Aorta (tissue), 5 donors: Measurements from ENCODE around the gene RHBDL1. TPM values are rescaled to one million over a fixed set of nuclear protein-coding genes. Genes with fewer than 3 reads are reported as not detected.

ENCODE experiments used
- ATAC-seq: fragments of 200-7000 bp; cut with Tn5 transposase; one replicate; pipeline ENCODE4 v1.9.1; 2022; ENCODE audit warnings: moderate library complexity; ENCODE audit not compliant: low FRiP score
- DNase-seq, 2 donors: peaks; one replicate each; pipeline ENCODE4 v3.0.0-alpha.2; 2020
- H3K27ac ChIP-seq, 2 donors: one replicate each; pipeline ENCODE4 v1.5.1; 2013; ENCODE audit warnings: low read length in 2 of 2, mild to moderate bottlenecking in 2 of 2, moderate library complexity in 2 of 2, control low read depth in 1 of 2, inconsistent platforms in 1 of 2, low read depth in 1 of 2
- H3K27me3 ChIP-seq, 2 donors: one replicate each; pipeline ENCODE4 v1.6.1; 2013; ENCODE audit warnings: control low read depth in 1 of 2, low read length in 1 of 2, mild to moderate bottlenecking in 1 of 2, moderate library complexity in 1 of 2; ENCODE audit not compliant: insufficient read depth in 2 of 2, control insufficient read depth in 1 of 2
- H3K36me3 ChIP-seq, 2 donors: one replicate each; pipeline ENCODE4 v1.6.1; 2013; ENCODE audit warnings: control low read depth in 1 of 2, low read length in 1 of 2, mild to moderate bottlenecking in 1 of 2; ENCODE audit not compliant: insufficient read depth in 2 of 2, control insufficient read depth in 1 of 2
- H3K4me1 ChIP-seq, 2 donors: one replicate each; pipeline ENCODE4 v1.6.1; 2013; ENCODE audit warnings: low read length in 2 of 2, control low read depth in 1 of 2, mild to moderate bottlenecking in 1 of 2, moderate library complexity in 1 of 2; ENCODE audit not compliant: insufficient read depth in 2 of 2, control insufficient read depth in 1 of 2
- H3K4me3 ChIP-seq, 2 donors: one replicate each; pipeline ENCODE4 v1.5.1; 2013; ENCODE audit warnings: low read length in 2 of 2, control low read depth in 1 of 2, mild to moderate bottlenecking in 1 of 2
- H3K9me3 ChIP-seq: one replicate; pipeline ENCODE4 v1.6.1; 2013; ENCODE audit warnings: mild to moderate bottlenecking, low read length; ENCODE audit not compliant: control insufficient read depth
- WGBS, 2 donors: extraction: QIAGEN DNeasy Blood & Tissue Kit; methylation state at CpG; one replicate each; pipeline ENCODE4 v1.1.7; 2013; 5-methylcytosine and 5-hydroxymethylcytosine counted together
- intact Hi-C, 2 donors: fragments of 100-400 bp; cut with DNase I; formaldehyde crosslinking; loops; one replicate each; pipeline versions ENCODE4 v1.14.2 to v1.15.0; 2022
- polyA plus RNA-seq, 2 donors: library from polyadenylated mRNA; stranded (reverse); fragments of 200-250 nt; gene quantifications; one replicate each; pipeline ENCODE4 v1.2.3, GENCODE V29; 2013
- total RNA-seq, 2 donors: library from RNA; stranded (reverse); fragmentation: NEBNext Ultra II Directional; extraction: Animal tissue kit (Norgen Biotek cat#: 25700); gene quantifications; one replicate each; pipeline ENCODE4 v1.2.1, GENCODE V29; 2021
- donor health status: healthy with polysubstance abuse.
- donor health status: Bipolar disorder and iron deficiency.
- donor health status: DM: no; HTN: no; CAD: no.
- donor health status: DM: no; HTN: no; CAD: no.
- donor health status: DM: yes; HTN: yes; CAD: no.

Gene RHBDL1
- total and polyA plus RNA-seq, 4 donors: 0.88 to 1.5 (median 1.3) TPM; not detected in 1

GRCh38 chr16:635573-636205 is 39.8 kb upstream of the RHBDL1 start:
- intact Hi-C loops: loop anchor here in 1 of 2 donors (5.0 kb wide), 1 partner anchor 48 kb away; no protein-coding TSS in a partner anchor
- ATAC-seq: no peak
- WGBS, 2 donors: 4 to 6% methylated on average over 44 to 55 of the region's 55 CpGs
- no peaks in the 10 kb centered on the region for H3K4me1 ChIP-seq
- no peak overlapping the region for H3K27ac ChIP-seq
- peak overlapping the region; percentile 55 to 84 for H3K4me3 ChIP-seq
- peaks cover 0 to 2% of the 10 kb centered on the region in 2 donors for H3K36me3 ChIP-seq
- no peaks in the 10 kb centered on the region for H3K9me3 ChIP-seq
- no peaks in the 10 kb centered on the region for H3K27me3 ChIP-seq
- DNase-seq: no peak

DNA sequence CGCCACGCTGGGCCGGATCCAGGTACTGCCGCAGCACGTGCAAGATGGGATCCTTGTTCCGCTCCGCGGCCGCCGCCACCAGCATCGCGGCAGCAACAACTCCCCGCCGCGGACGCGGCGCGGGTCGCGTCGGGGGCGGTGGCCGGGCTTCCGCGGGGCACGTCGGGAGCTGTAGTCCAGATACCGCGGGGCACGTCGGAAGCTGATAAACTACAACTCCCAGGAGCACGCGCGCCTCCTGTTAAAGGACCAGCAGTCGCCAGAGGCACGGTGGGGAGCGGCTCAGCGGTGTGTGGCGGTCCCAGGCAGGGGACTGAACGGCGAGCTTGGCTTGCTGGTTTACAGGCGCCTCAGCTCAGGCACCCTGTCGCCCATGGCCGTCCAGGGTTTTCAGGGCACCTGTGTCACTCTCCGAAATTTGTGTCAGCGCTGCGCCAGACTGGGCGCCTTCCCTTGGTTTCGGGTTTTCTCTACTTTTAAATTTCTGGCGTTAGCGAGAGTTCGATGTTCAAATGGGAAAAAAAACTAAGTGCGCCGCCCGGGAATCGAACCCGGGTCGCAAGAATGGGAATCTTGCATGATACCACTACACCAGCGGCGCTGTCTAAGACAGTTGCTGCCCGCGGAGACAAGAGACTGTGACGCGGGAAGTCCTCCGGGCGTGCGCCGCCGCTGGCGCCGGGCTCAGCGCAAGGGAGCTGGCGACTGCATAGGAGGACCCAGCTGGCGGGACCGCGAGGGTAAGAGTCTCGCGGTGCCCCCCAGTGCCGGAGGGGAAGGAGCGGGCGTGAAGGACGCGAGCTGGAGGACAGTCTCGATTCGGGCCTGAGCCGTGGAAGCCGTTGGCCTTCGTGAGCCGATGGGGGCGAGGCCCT is 39.0 kb upstream of the RHBDL1 start, which contains the start of gene METTL26:
Gene METTL26 (minus strand): TSS at position 100 of the 875 bp plus-strand sequence. CDS start 15 bp downstream, at position 85.
- peak within 1 kb of the TSS in 1 of 2 donors; percentile 89 for H3K27ac ChIP-seq
- no peaks in the 10 kb centered on the region for H3K9me3 ChIP-seq
- WGBS, 2 donors: 0% methylated on average over 70 to 91 of the region's 91 CpGs
- peak within 1 kb of the TSS; percentile 84 to 86 for H3K4me3 ChIP-seq
- intact Hi-C loops: loop anchor here in 1 of 2 donors (5.0 kb wide), 1 partner anchor 49 kb away; no protein-coding TSS in a partner anchor
- H3K36me3 ChIP-seq: peaks cover 0 to 2% of the 10 kb centered on the region in 2 donors
- peak; percentile 93 for ATAC-seq
- H3K4me1 ChIP-seq: no peaks in the 10 kb centered on the region
- no peaks in the 10 kb centered on the region for H3K27me3 ChIP-seq
- peak; percentile 98 to 99 for DNase-seq

DNA sequence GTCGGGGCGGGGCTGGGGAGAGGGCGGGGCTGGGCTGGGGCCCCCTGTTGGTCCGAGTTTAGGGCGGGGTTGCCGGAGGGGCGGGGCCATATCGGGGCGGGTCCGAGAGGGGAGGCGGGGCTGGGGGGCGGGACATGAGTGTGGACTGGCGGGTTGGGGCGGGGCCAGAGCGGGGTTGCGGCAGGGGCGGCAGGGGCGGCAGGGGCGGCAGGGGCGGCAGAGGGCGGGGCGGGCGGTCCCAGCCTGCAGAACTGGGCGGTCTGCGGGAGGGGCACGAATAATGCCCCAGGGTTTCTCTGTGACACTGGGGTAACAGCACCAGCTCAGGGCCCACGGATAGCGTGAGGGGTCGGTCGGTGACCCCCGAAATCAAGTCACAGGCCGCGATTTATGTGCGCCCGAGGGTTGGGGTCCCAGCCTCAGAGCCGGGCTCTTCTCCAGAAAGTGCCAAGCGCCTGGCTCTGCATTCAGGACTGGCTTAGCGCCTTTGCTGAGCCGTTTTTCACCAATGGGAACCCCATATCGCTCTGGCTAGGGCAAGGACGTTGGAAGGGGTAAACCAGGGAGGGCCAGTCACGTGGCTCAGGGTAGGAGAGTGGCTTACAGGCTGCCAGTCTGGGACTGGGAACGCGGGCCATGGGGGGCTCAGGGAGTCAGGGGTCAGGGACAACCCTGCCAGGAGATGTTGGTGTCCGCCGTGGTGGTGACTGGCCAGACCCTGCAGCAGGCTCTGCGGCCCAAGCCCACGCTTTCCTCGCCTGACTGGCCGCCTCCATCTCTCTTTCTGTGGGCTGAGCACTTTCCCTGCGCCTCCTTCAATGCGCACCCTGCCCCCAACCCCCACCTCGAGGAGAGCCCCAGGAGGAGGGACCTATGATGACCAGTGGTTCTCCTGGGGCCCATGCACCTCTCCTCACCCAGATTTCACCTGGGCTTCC is 38.1 kb upstream of the RHBDL1 start:
- Histone ChIP-seq H3K27me3 (no peaks in the 10 kb centered on the region), H3K27ac (peak overlapping the region in 1 of 2 donors; percentile 43), H3K4me3 (peak overlapping the region; percentile 84 to 86), H3K9me3 (no peaks in the 10 kb centered on the region), H3K4me1 (no peaks in the 10 kb centered on the region), H3K36me3 (peaks cover 0 to 2% of the 10 kb centered on the region in 2 donors)
- intact Hi-C loops: loop anchor here in 1 of 2 donors (5.0 kb wide), 1 partner anchor 50 kb away; no protein-coding TSS in a partner anchor
- WGBS, 2 donors: 15 to 18% methylated on average over 33 to 53 of the region's 53 CpGs
- ATAC-seq (peak; percentile 92), DNase-seq (peak; percentile 93 to 97)

GRCh38 chr16:638034-638543 is 37.4 kb upstream of the RHBDL1 start:
- no peak for ATAC-seq
- WGBS, 2 donors: 87 to 89% methylated on average over 14 to 15 of the region's 15 CpGs
- Histone ChIP-seq H3K9me3 (no peaks in the 10 kb centered on the region), H3K27me3 (no peaks in the 10 kb centered on the region), H3K4me1 (no peaks in the 10 kb centered on the region), H3K27ac (no peak overlapping the region), H3K36me3 (peaks cover 0 to 2% of the 10 kb centered on the region in 2 donors), H3K4me3 (no peak overlapping the region)
- intact Hi-C loops: loop anchor here in 1 of 2 donors (5.0 kb wide), 1 partner anchor 51 kb away; no protein-coding TSS in a partner anchor
- DNase-seq: no peak

GRCh38 chr16:638836-639235 is 36.6 kb upstream of the RHBDL1 start:
- intact Hi-C loops: loop anchor here in 1 of 2 donors (5.0 kb wide), 1 partner anchor 52 kb away; no protein-coding TSS in a partner anchor
- no peaks in the 10 kb centered on the region for H3K36me3 ChIP-seq
- H3K4me3 ChIP-seq: no peak overlapping the region
- H3K9me3 ChIP-seq: no peaks in the 10 kb centered on the region
- 82 to 85% methylated on average over 9 of the region's 9 CpGs for WGBS, 2 donors
- no peak for DNase-seq
- H3K27ac ChIP-seq: no peak overlapping the region
- H3K27me3 ChIP-seq: no peaks in the 10 kb centered on the region
- no peak for ATAC-seq
- no peaks in the 10 kb centered on the region for H3K4me1 ChIP-seq

DNA sequence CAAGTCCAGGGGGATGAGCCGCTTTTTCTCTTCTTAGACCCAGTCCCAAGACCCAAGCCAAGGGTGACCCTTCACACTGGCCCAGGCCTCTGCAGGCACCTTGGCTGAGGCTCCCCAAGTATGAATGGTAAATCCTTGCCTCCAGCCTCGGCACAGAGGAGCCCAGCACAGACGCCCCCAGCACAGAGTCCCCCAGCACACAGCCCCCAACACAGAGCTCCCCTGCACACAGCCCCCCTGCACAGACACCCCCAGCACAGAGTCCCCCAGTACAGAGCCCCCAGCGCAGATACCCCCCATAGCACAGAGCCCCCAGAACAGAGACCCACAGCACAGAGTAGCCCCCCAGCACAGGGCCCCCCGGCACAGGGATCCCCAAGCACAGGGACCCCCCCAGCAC is 34.9 kb upstream of the RHBDL1 start:
- Histone ChIP-seq H3K36me3 (no peaks in the 10 kb centered on the region), H3K4me1 (no peaks in the 10 kb centered on the region), H3K27me3 (no peaks in the 10 kb centered on the region), H3K4me3 (no peak overlapping the region), H3K9me3 (no peaks in the 10 kb centered on the region), H3K27ac (no peak overlapping the region)
- intact Hi-C loops: no loop called here
- DNase-seq: no peak
- 92% methylated on average over 5 of the region's 5 CpGs for WGBS, 2 donors
- no peak for ATAC-seq

DNA sequence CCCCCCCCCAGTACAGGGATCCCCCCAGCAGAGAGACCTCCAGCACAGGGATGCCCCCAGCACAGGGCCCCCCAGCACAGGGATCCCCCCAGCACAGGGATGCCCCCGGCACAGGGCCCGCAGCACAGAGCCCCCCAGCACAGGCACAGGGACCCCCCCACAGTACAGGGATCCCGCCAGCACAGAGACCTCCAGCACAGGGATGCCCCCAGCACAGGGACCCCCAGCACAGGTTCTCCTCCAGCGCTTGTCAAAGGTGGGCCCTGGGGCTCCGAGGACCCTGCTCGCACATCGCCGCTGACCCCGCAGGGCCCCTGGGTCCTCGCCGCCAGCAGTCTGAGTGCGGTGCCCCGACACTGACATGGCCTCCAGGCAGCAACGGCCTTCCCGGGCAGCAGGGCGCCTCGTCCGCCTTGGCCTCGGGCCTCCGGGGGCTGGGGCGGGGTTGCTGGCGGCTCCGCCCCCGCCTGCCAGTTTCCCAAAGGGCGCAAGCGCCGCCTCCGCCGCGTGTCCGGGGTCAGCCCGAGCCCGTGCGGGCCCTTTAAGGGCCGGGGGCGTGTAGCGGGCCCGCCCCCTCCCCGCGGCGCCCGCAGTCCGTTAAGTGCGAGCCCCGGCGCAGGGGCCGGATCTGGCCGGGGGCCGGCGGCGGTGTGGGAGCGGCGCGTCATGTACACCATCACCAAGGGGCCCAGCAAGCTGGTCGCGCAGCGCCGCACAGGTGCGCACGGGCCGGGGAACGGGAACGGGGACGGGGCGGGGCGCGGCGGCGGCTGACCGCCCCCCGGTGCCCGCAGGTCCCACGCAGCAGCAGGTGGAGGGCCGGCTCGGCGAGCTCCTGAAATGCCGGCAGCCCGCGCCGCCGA is 33.9 kb upstream of the RHBDL1 start, which contains the start of gene MCRIP2:
Gene MCRIP2 (plus strand): TSS at position 503 of the 863 bp plus-strand sequence. CDS start 164 bp downstream, at position 667.
- ATAC-seq (peak; percentile 65), DNase-seq (peak; percentile 93)
- Histone ChIP-seq H3K9me3 (no peaks in the 10 kb centered on the region), H3K27ac (peak within 1 kb of the TSS in 1 of 2 donors; percentile 26), H3K36me3 (no peaks in the 10 kb centered on the region), H3K27me3 (no peaks in the 10 kb centered on the region), H3K4me3 (peak within 1 kb of the TSS; percentile 46 to 80), H3K4me1 (no peaks in the 10 kb centered on the region)
- intact Hi-C loops: no loop called here
- 2% methylated on average over 43 to 81 of the region's 81 CpGs for WGBS, 2 donors
